Neural crest cell (in vitro differentiated cells): ENCODE measurements around the gene SERPINA4. TPM values are rescaled to one million over a fixed set of nuclear protein-coding genes. Genes with fewer than 3 reads are reported as not detected.

Source experiments
- DNase-seq: peaks from one replicate; pipeline ENCODE4 v3.0.0; 2021; ENCODE audit warnings: low read depth, mixed read lengths, low spot score
- H3K27ac Mint-ChIP-seq: one replicate; pipeline ENCODE4 v1.8.0; 2021; ENCODE audit warnings: mild to moderate bottlenecking, mixed read lengths; ENCODE audit not compliant: unreplicated experiment
- H3K27me3 Mint-ChIP-seq: 2 replicates; pipeline ENCODE4 v1.8.0; 2021; ENCODE audit warnings: low read depth, mild to moderate bottlenecking, mixed read lengths
- H3K36me3 Mint-ChIP-seq: 2 replicates; pipeline ENCODE4 v1.8.0; 2021; ENCODE audit warnings: low read depth, mild to moderate bottlenecking, mixed read lengths
- H3K4me1 Mint-ChIP-seq: 2 replicates; pipeline ENCODE4 v1.8.0; 2021; ENCODE audit warnings: mixed read lengths
- H3K4me3 Mint-ChIP-seq: one replicate; pipeline ENCODE4 v1.8.0; 2021; ENCODE audit warnings: mild to moderate bottlenecking, mixed read lengths
- H3K9me3 Mint-ChIP-seq: 2 replicates; pipeline ENCODE4 v1.8.0; 2021; ENCODE audit warnings: mixed read lengths
- CTCF ChIP-seq: fragments of 200-600 bp; sonication (generic); conservative IDR thresholded peaks from 2 replicates; pipeline ENCODE4 v1.5.0; 2021; ENCODE audit warnings: antibody characterized with exemption, mild to moderate bottlenecking
- total RNA-seq: library from RNA; stranded (reverse); gene quantifications from 2 replicates; pipeline ENCODE4 v1.2.1, GENCODE V29; 2021

Gene SERPINA4
- total RNA-seq, 1 donor from 2014 or later = not detected

GRCh38 chr14:94598816-94599655, 37.8 kb downstream of the SERPINA4 start:
- Mint-ChIP-seq H3K4me1 (peaks cover 54% of the 10 kb centered on the region), H3K27ac (peak overlapping the region; percentile 96), H3K9me3 (no peaks in the 10 kb centered on the region), H3K4me3 (peak overlapping the region; percentile 52), H3K36me3 (no peaks in the 10 kb centered on the region), H3K27me3 (peaks cover 39% of the 10 kb centered on the region)
- peak; percentile 16 for DNase-seq
- no peak for TF ChIP-seq CTCF

- Mint-ChIP-seq H3K4me3 (peak overlapping the region; percentile 52), H3K27ac (peak overlapping the region; percentile 96), H3K9me3 (no peaks in the 10 kb centered on the region), H3K4me1 (peaks cover 50% of the 10 kb centered on the region), H3K27me3 (peaks cover 33% of the 10 kb centered on the region), H3K36me3 (no peaks in the 10 kb centered on the region)
- TF ChIP-seq CTCF = no peak
- DNase-seq = no peak
Observed at GRCh38 chr14:94599656-94600004, 38.4 kb downstream of the SERPINA4 start.

- Mint-ChIP-seq H3K36me3 (no peaks in the 10 kb centered on the region), H3K27me3 (peaks cover 29% of the 10 kb centered on the region), H3K4me1 (peaks cover 46% of the 10 kb centered on the region), H3K27ac (no peak overlapping the region), H3K9me3 (no peaks in the 10 kb centered on the region), H3K4me3 (no peak overlapping the region)
- no peak for DNase-seq
- no peak for TF ChIP-seq CTCF
Observed at GRCh38 chr14:94600148-94600545, 38.9 kb downstream of the SERPINA4 start.

- no peaks in the 10 kb centered on the region for H3K36me3 Mint-ChIP-seq
- no peaks in the 10 kb centered on the region for H3K9me3 Mint-ChIP-seq
- H3K4me3 Mint-ChIP-seq = no peak overlapping the region
- no peak for DNase-seq
- H3K27me3 Mint-ChIP-seq = peaks cover 15% of the 10 kb centered on the region
- H3K4me1 Mint-ChIP-seq = peaks cover 34% of the 10 kb centered on the region
- peak overlapping the region; percentile 43 for H3K27ac Mint-ChIP-seq
- TF ChIP-seq CTCF = no peak
Observed at GRCh38 chr14:94601884-94602391, 40.7 kb downstream of the SERPINA4 start.

GRCh38 chr14:94602722-94603121, 41.5 kb downstream of the SERPINA4 start:
- H3K36me3 Mint-ChIP-seq = no peaks in the 10 kb centered on the region
- no peak for DNase-seq
- no peak overlapping the region for H3K27ac Mint-ChIP-seq
- no peak overlapping the region for H3K4me3 Mint-ChIP-seq
- peaks cover 34% of the 10 kb centered on the region for H3K4me1 Mint-ChIP-seq
- peaks cover 11% of the 10 kb centered on the region for H3K27me3 Mint-ChIP-seq
- peaks cover under 1% of the 10 kb centered on the region for H3K9me3 Mint-ChIP-seq
- no peak for TF ChIP-seq CTCF
